Activated T-helper 1 cell treated with anti-CD3 and anti-CD28 coated beads, Interleukin-12 subunit alpha, Interleukin-12 subunit beta, Interleukin-2, Interleukin-4 antibody, amounts not matched to agents 30 ng/mL and 10 ng/mL and 1 ng/mL, durations not matched to agents 14 hours and 24 hours and 36 hours (primary cell): ENCODE measurements around the gene SH3BP5. TPM values are rescaled to one million over a fixed set of nuclear protein-coding genes. Genes with fewer than 3 reads are reported as not detected.

Experiments
- DNase-seq: peaks from one replicate; pipeline ENCODE4 v3.0.0; 2021; ENCODE audit warnings: low spot score
- H3K27ac Mint-ChIP-seq: one replicate; pipeline ENCODE4 v1.8.0; 2021; ENCODE audit warnings: mild to moderate bottlenecking, mixed read lengths
- H3K27me3 Mint-ChIP-seq: one replicate; pipeline ENCODE4 v1.8.0; 2022; ENCODE audit warnings: mild to moderate bottlenecking, moderate library complexity, mixed read lengths; ENCODE audit not compliant: insufficient read depth
- H3K36me3 Mint-ChIP-seq: one replicate; pipeline ENCODE4 v1.8.0; 2021; ENCODE audit warnings: low read depth, mixed read lengths
- H3K4me1 Mint-ChIP-seq: one replicate; pipeline ENCODE4 v1.8.0; 2021; ENCODE audit warnings: low read depth, mixed read lengths
- H3K4me3 Mint-ChIP-seq: one replicate; pipeline ENCODE4 v1.8.0; 2021; ENCODE audit warnings: mild to moderate bottlenecking, moderate library complexity, mixed read lengths
- H3K9me3 Mint-ChIP-seq: one replicate; pipeline ENCODE4 v1.8.0; 2021; ENCODE audit warnings: mixed read lengths
- intact Hi-C: fragments of 100-400 bp; cut with micrococcal nuclease; formaldehyde crosslinking; loops from one replicate; pipeline ENCODE4 v1.15.1; 2024
- total RNA-seq: library from RNA; stranded (reverse); gene quantifications from 2 replicates; pipeline ENCODE4 v1.2.3, GENCODE V29; 2022

Gene SH3BP5
- total RNA-seq, 1 donor from 2014 or later = 30.3 TPM

- peaks cover 51% of the 10 kb centered on the region for H3K36me3 Mint-ChIP-seq
- no peaks in the 10 kb centered on the region for H3K27me3 Mint-ChIP-seq
- no peak overlapping the region for H3K27ac Mint-ChIP-seq
- H3K4me1 Mint-ChIP-seq = peaks cover 76% of the 10 kb centered on the region
- H3K4me3 Mint-ChIP-seq = no peak overlapping the region
- no peaks in the 10 kb centered on the region for H3K9me3 Mint-ChIP-seq
- no peak for DNase-seq
- intact Hi-C loops = no loop called here
Observed at GRCh38 chr3:15286022-15286421, 46.4 kb downstream of the SH3BP5 start.

GRCh38 chr3:15284121-15284889 lies 48.1 kb downstream of the SH3BP5 start:
- no peaks in the 10 kb centered on the region for H3K9me3 Mint-ChIP-seq
- no peaks in the 10 kb centered on the region for H3K27me3 Mint-ChIP-seq
- intact Hi-C loops = no loop called here
- H3K27ac Mint-ChIP-seq = no peak overlapping the region
- peaks cover 49% of the 10 kb centered on the region for H3K36me3 Mint-ChIP-seq
- DNase-seq = no peak
- H3K4me1 Mint-ChIP-seq = peaks cover 78% of the 10 kb centered on the region
- no peak overlapping the region for H3K4me3 Mint-ChIP-seq

- Mint-ChIP-seq H3K9me3 (no peaks in the 10 kb centered on the region), H3K4me3 (no peak overlapping the region), H3K27ac (no peak overlapping the region), H3K36me3 (peaks cover 44% of the 10 kb centered on the region), H3K4me1 (peaks cover 78% of the 10 kb centered on the region), H3K27me3 (no peaks in the 10 kb centered on the region)
- intact Hi-C loops = no loop called here
- DNase-seq = no peak
Observed at GRCh38 chr3:15283702-15284101, 48.7 kb downstream of the SH3BP5 start.

GRCh38 chr3:15281817-15282216 lies 50.6 kb downstream of the SH3BP5 start:
- Mint-ChIP-seq H3K4me1 (peaks cover 76% of the 10 kb centered on the region), H3K27me3 (no peaks in the 10 kb centered on the region), H3K4me3 (no peak overlapping the region), H3K27ac (no peak overlapping the region), H3K36me3 (peaks cover 37% of the 10 kb centered on the region), H3K9me3 (no peaks in the 10 kb centered on the region)
- intact Hi-C loops = no loop called here
- no peak for DNase-seq

- H3K9me3 Mint-ChIP-seq = no peaks in the 10 kb centered on the region
- peak overlapping the region; percentile 40 for H3K27ac Mint-ChIP-seq
- no peak for DNase-seq
- intact Hi-C loops = no loop called here
- H3K27me3 Mint-ChIP-seq = no peaks in the 10 kb centered on the region
- H3K4me1 Mint-ChIP-seq = peaks cover 80% of the 10 kb centered on the region
- no peak overlapping the region for H3K4me3 Mint-ChIP-seq
- peaks cover 31% of the 10 kb centered on the region for H3K36me3 Mint-ChIP-seq
Observed at GRCh38 chr3:15280853-15281532, 51.4 kb downstream of the SH3BP5 start.

- no peak overlapping the region for H3K4me3 Mint-ChIP-seq
- H3K27ac Mint-ChIP-seq = peak overlapping the region; percentile 52
- intact Hi-C loops = loop anchor here (1.0 to 10.0 kb wide), 2 partner anchors 8 to 1235 kb away; partner anchors contain the start of gene RFTN1
- no peaks in the 10 kb centered on the region for H3K27me3 Mint-ChIP-seq
- peaks cover 83% of the 10 kb centered on the region for H3K4me1 Mint-ChIP-seq
- no peak for DNase-seq
- H3K36me3 Mint-ChIP-seq = peaks cover 33% of the 10 kb centered on the region
- H3K9me3 Mint-ChIP-seq = peaks cover 2% of the 10 kb centered on the region
Observed at GRCh38 chr3:15279671-15280402, 52.5 kb downstream of the SH3BP5 start.

GRCh38 chr3:15279205-15279604 lies 53.2 kb downstream of the SH3BP5 start:
- no peak overlapping the region for H3K27ac Mint-ChIP-seq
- peaks cover 85% of the 10 kb centered on the region for H3K4me1 Mint-ChIP-seq

GRCh38 chr3:15277861-15278500 lies 54.4 kb downstream of the SH3BP5 start:
- no peak overlapping the region for H3K27ac Mint-ChIP-seq
- peaks cover 30% of the 10 kb centered on the region for H3K36me3 Mint-ChIP-seq
- H3K4me3 Mint-ChIP-seq = no peak overlapping the region
- intact Hi-C loops = loop anchor here (10.0 kb wide), 1 partner anchor 1237 kb away; the partner anchor contains the start of gene RFTN1
- H3K4me1 Mint-ChIP-seq = peaks cover 87% of the 10 kb centered on the region
- no peak for DNase-seq
- H3K27me3 Mint-ChIP-seq = no peaks in the 10 kb centered on the region
- H3K9me3 Mint-ChIP-seq = peaks cover 3% of the 10 kb centered on the region

More at GRCh38 chr3:15279205-15279604, 53.2 kb downstream of the SH3BP5 start:
- no peaks in the 10 kb centered on the region for H3K27me3 Mint-ChIP-seq
- no peak overlapping the region for H3K4me3 Mint-ChIP-seq
- peaks cover 3% of the 10 kb centered on the region for H3K9me3 Mint-ChIP-seq
- intact Hi-C loops = loop anchor here (1.0 to 10.0 kb wide), 2 partner anchors 9 to 1236 kb away; partner anchors contain the start of gene RFTN1
- no peak for DNase-seq
- peaks cover 33% of the 10 kb centered on the region for H3K36me3 Mint-ChIP-seq

GRCh38 chr3:15276028-15276724 lies 56.2 kb downstream of the SH3BP5 start:
- H3K27me3 Mint-ChIP-seq = no peaks in the 10 kb centered on the region
- intact Hi-C loops = loop anchor here (10.0 kb wide), 1 partner anchor 1239 kb away; the partner anchor contains the start of gene RFTN1
- DNase-seq = no peak
- no peak overlapping the region for H3K4me3 Mint-ChIP-seq
- H3K9me3 Mint-ChIP-seq = peaks cover 3% of the 10 kb centered on the region
- H3K36me3 Mint-ChIP-seq = peaks cover 26% of the 10 kb centered on the region
- H3K4me1 Mint-ChIP-seq = peaks cover 94% of the 10 kb centered on the region
- peak overlapping the region; percentile 73 for H3K27ac Mint-ChIP-seq

GRCh38 chr3:15273227-15273626 lies 59.2 kb downstream of the SH3BP5 start:
- DNase-seq = no peak
- Mint-ChIP-seq H3K27ac (peak overlapping the region; percentile 60), H3K36me3 (peaks cover 33% of the 10 kb centered on the region), H3K4me1 (peaks cover 88% of the 10 kb centered on the region), H3K27me3 (no peaks in the 10 kb centered on the region), H3K9me3 (peaks cover 3% of the 10 kb centered on the region), H3K4me3 (peak overlapping the region; percentile 60)
- intact Hi-C loops = loop anchor here (10.0 kb wide), 1 partner anchor 1242 kb away; the partner anchor contains the start of gene RFTN1

- peak overlapping the region; percentile 67 for H3K4me3 Mint-ChIP-seq
- no peak for DNase-seq
- intact Hi-C loops = loop anchor here (1.0 to 10.0 kb wide), 2 partner anchors 20 to 1242 kb away; partner anchors contain the start of gene RFTN1
- no peaks in the 10 kb centered on the region for H3K27me3 Mint-ChIP-seq
- peak overlapping the region; percentile 87 for H3K27ac Mint-ChIP-seq
- peaks cover 3% of the 10 kb centered on the region for H3K9me3 Mint-ChIP-seq
- peaks cover 88% of the 10 kb centered on the region for H3K4me1 Mint-ChIP-seq
- H3K36me3 Mint-ChIP-seq = peaks cover 30% of the 10 kb centered on the region
Observed at GRCh38 chr3:15272426-15273196, 59.8 kb downstream of the SH3BP5 start.
